GM12892 (cell line): Measurements from ENCODE around the gene ERMARD.

Source experiments
- POLR2A ChIP-seq: IDR thresholded peaks from 2 replicates; pipeline ENCODE4 v1.6.1; 2011; ENCODE audit warnings: low read depth, low read length, control low read depth
- POLR2AphosphoS5 ChIP-seq: IDR thresholded peaks from 2 replicates; pipeline ENCODE4 v1.6.1; 2011; ENCODE audit warnings: low read depth, low read length, control low read depth
- TAF1 ChIP-seq: IDR thresholded peaks from 2 replicates; pipeline ENCODE4 v1.6.1; 2011; ENCODE audit warnings: low read depth, mild to moderate bottlenecking, control low read depth, low read length, borderline replicate concordance

DNA sequence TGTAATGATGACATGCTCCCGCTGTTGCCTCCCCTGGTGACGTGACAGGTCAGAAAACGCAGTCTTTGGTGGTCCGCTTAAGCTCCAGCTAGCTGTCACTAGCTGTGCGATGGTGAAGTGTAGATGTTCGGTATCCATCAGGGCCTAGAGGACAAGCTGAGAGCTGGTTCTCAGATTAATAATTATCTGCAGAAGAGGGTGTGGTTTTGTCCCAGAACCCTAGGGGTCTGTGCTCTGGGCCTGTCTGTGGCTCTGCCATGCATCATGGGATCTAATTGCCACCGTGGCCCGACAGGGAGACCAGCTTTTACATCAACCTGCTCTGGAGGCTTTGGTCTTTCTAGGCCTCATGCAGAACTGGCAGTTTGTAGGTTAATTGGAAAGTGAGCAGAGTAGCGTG, 34.1 kb downstream of the ERMARD start:
- TF ChIP-seq POLR2A (no peak), POLR2AphosphoS5 (no peak), TAF1 (no peak)
